ENCODE data around the gene TSSK2. TPM values are rescaled to one million over a fixed set of nuclear protein-coding genes. Genes with fewer than 3 reads are reported as not detected.

TSSK2 gene
- total RNA-seq, 1 experiment from 2014 or later, result not detected

GRCh38 chr22:19125474-19126308 is 5.4 kb upstream of the TSSK2 start:
- no peak overlapping the region for H3K4me3 ChIP-seq
- no peak overlapping the region for H3K27ac ChIP-seq
- DNase-seq, result no peak
- no peaks in the 10 kb centered on the region for H3K36me3 ChIP-seq
- peaks cover 3% of the 10 kb centered on the region; the same call in 1 of the 2 replicates for H3K4me1 ChIP-seq
- no peaks in the 10 kb centered on the region for H3K27me3 ChIP-seq
- no peaks in the 10 kb centered on the region for H3K9me3 ChIP-seq (replicated peaks)

DNA sequence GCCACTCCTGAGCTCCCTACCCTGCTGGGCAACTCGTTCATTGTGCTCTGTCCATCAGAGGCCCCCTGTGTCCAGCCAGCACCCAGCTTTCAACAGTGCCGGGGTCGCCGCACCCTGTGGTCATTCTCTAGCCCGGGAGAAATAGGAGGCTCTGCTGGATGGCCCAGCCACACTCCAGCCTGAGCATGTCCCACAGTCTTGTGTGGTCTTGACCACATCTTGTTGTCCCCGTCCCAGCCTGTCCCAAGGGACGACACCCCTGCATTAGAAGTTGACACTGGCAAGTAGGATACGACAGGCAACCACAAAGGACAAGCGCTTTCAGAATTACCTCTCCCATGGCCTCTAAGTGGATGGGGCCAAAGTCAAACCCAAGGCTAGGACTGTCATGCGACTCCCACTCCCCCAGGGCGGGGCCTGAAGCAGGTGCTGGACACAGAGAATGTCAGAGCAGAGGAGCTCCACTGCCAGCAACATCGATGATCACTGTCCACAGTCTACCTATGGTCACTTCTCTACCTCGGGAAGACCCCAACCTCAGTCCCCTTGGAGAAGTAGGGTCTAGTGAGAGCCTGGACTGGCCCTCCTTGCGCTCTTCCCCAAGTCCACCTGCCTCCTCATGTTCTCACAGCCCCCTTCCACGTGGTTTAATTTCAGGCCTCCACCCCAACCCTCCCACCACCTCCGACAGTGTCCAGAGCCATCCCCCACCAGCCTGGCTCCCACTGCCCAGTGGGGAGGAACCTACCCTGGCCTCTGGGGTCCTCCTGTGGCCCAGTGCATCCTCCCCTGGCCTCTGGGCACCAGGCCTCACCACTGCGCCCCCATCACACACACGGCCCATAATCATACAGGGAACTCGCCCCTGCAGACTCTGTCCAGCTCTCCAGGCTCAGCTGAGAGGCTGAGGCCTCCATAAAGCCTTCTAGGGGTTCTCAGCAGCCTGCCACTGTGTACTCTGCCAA is 4.5 kb upstream of the TSSK2 start:
- no peak for DNase-seq

DNA sequence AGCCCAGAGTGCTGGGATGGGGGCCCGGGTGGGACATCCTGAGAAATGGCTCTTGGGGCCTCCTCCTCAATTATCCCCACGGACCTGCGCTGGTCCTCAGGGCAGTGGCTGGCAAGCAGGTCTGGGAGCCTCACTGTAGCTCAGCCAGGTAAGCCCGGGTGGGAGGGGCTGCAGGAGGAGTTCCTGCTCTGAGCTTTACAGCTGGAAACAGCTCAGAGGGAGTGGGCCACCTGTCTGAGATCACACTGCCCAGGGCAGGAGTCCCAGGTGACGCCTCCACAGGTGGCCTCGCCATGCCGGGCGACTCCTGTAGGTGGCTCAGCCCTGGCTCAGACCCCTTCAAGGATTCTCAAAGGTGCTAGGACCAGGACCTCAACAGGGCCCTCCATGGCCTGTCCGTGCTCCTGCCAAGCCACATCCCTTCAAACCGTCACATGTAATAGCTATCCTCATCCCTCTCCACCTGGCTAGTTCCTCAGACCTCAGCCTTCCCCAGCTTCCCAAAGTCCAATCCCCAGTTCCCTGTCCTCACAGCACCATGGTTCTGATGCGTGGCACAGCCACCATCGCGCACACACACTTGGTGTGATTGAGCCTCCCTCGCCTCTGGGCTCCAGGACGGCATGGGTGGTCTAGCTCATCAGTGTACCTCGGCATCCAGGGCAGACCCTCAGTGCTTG is 3.6 kb upstream of the TSSK2 start:
- no peaks in the 10 kb centered on the region for H3K4me1 ChIP-seq
- DNase-seq, result no peak
- H3K36me3 ChIP-seq, result 0 out of 2 replicates have a peak, but pooled peaks cover 2% of the 10 kb centered on the region
- no peaks in the 10 kb centered on the region for H3K27me3 ChIP-seq
- no peaks in the 10 kb centered on the region for H3K9me3 ChIP-seq (replicated peaks)
- no peak overlapping the region for H3K4me3 ChIP-seq
- H3K27ac ChIP-seq, result no peak overlapping the region

More for the DNA sequence above, 4.5 kb upstream of the TSSK2 start:
- Histone ChIP-seq H3K27me3 (no peaks in the 10 kb centered on the region), H3K4me3 (no peak overlapping the region), H3K4me1 (no peaks in the 10 kb centered on the region), H3K27ac (no peak overlapping the region), H3K9me3 (replicated peaks) (no peaks in the 10 kb centered on the region), H3K36me3 (no peaks in the 10 kb centered on the region)

DNA sequence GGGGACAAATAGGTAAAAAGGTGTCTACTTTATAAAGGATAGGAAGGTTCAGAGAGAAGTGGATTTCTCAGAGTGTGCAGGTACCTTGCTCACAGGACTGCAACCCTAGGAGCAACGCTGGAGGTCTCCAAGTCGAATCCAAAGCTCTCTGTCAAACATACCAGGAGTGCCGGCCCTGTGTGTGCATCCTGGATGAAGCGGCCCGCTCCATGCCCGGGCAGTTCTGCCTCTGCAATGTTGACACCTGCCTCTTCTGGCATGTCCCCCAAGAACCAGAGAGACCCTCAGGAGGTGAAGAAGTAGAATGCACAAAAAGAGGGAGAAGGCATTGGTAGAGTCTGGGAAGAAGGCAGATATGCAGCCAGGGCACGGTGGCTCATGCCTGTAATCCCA is 3.1 kb upstream of the TSSK2 start:
- H3K4me3 ChIP-seq, result no peak overlapping the region
- 0 out of 2 replicates have a peak, but pooled peaks cover 2% of the 10 kb centered on the region for H3K36me3 ChIP-seq
- H3K9me3 ChIP-seq (replicated peaks), result no peaks in the 10 kb centered on the region
- H3K27me3 ChIP-seq, result no peaks in the 10 kb centered on the region
- no peaks in the 10 kb centered on the region for H3K4me1 ChIP-seq
- DNase-seq, result no peak
- no peak overlapping the region for H3K27ac ChIP-seq

GRCh38 chr22:19128946-19129727 is 2.0 kb upstream of the TSSK2 start:
- Histone ChIP-seq H3K4me3 (no peak overlapping the region), H3K9me3 (replicated peaks) (no peaks in the 10 kb centered on the region), H3K27ac (no peak overlapping the region), H3K27me3 (no peaks in the 10 kb centered on the region), H3K36me3 (peaks cover 10% of the 10 kb centered on the region; the same call in 1 of the 2 replicates), H3K4me1 (no peaks in the 10 kb centered on the region)
- DNase-seq, result no peak

- H3K9me3 ChIP-seq (replicated peaks), result no peaks in the 10 kb centered on the region
- H3K27me3 ChIP-seq, result no peaks in the 10 kb centered on the region
- H3K36me3 ChIP-seq, result peaks cover 11% of the 10 kb centered on the region; the same call in 1 of the 2 replicates
- H3K27ac ChIP-seq, result no peak overlapping the region
- no peak overlapping the region for H3K4me3 ChIP-seq
- no peak for DNase-seq
- H3K4me1 ChIP-seq, result no peaks in the 10 kb centered on the region
Measured at GRCh38 chr22:19129871-19130270, 1.2 kb upstream of the TSSK2 start.

DNA sequence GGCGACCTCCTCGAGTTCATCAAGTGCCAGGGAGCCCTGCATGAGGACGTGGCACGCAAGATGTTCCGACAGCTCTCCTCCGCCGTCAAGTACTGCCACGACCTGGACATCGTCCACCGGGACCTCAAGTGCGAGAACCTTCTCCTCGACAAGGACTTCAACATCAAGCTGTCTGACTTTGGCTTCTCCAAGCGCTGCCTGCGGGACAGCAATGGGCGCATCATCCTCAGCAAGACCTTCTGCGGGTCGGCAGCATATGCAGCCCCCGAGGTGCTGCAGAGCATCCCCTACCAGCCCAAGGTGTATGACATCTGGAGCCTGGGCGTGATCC is 542 bp downstream of the TSSK2 start:
- Histone ChIP-seq H3K4me3 (no peak overlapping the region), H3K36me3 (peaks cover 17% of the 10 kb centered on the region), H3K27me3 (no peaks in the 10 kb centered on the region), H3K27ac (no peak overlapping the region), H3K4me1 (no peaks in the 10 kb centered on the region), H3K9me3 (replicated peaks) (no peaks in the 10 kb centered on the region)
- DNase-seq, result no peak

DNA sequence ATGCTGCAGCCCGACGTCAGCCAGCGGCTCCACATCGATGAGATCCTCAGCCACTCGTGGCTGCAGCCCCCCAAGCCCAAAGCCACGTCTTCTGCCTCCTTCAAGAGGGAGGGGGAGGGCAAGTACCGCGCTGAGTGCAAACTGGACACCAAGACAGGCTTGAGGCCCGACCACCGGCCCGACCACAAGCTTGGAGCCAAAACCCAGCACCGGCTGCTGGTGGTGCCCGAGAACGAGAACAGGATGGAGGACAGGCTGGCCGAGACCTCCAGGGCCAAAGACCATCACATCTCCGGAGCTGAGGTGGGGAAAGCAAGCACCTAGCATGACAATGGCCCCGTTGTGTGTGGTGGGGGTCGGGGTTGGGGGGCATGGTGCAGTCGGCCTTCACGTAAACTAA is 1.0 kb downstream of the TSSK2 start:
- H3K36me3 ChIP-seq, result peaks cover 19% of the 10 kb centered on the region
- H3K4me3 ChIP-seq, result no peak overlapping the region
- DNase-seq, result no peak
- H3K4me1 ChIP-seq, result no peaks in the 10 kb centered on the region
- no peaks in the 10 kb centered on the region for H3K9me3 ChIP-seq (replicated peaks)
- no peak overlapping the region for H3K27ac ChIP-seq
- no peaks in the 10 kb centered on the region for H3K27me3 ChIP-seq

DNA sequence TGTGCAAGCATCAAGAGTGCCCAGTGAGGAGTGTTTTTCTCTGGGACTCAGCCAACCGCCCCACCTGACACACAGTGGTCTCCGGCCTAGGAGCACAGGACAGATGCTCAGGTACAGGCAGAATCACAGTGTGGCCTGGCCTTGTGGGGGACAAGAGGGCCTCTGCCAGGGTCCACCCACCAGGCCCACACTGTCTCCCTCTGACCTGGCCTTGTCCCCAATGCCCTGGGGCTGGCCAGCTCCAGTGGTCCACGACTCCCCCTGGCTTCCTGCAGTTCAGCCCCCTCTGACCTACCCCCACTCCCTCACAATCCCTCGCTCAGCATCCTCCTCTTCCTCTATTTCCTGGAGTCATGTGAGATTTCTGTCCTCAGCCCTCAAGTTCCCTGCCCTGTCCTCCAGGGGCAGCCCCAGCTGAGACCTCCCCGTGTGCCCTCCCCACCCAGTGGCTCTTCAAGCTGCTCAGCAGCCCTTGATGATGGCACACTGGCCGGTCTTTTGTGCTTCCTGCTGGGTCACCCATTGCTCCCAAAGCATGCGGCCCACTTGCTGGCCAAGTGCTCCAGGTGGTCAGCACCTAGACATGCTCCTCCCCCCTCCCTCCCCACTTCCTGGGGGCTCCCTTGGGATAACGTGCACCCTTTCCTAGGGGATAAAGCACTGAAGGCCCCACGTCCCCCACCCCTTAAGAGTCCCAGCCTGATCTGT is 1.7 kb downstream of the TSSK2 start:
- DNase-seq, result no peak
- no peaks in the 10 kb centered on the region for H3K27me3 ChIP-seq
- peaks cover 26% of the 10 kb centered on the region for H3K36me3 ChIP-seq
- H3K4me3 ChIP-seq, result no peak overlapping the region
- H3K9me3 ChIP-seq (replicated peaks), result no peaks in the 10 kb centered on the region
- no peak overlapping the region for H3K27ac ChIP-seq
- no peaks in the 10 kb centered on the region for H3K4me1 ChIP-seq

DNA sequence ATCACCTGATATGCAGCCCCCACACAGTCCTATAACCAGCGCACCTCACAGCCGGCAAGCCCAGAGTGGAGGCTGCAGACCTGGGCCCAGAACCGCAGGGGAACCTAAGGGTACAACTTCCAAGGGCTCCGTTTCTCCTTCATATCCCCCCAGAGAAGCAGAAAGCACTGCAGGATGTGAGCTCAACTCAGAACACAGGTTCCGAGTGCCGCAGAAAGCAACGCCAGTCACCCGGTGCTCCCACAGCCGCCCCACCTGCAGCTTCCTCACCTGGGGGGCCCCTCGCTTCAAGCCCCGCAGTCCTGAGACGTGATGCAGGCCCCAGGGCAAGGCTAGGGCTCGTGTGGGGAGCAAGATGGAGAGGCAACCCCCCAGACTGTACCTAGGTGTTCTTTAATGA is 2.5 kb downstream of the TSSK2 start:
- Histone ChIP-seq H3K27me3 (no peaks in the 10 kb centered on the region), H3K27ac (no peak overlapping the region), H3K36me3 (peaks cover 26% of the 10 kb centered on the region)

DNA sequence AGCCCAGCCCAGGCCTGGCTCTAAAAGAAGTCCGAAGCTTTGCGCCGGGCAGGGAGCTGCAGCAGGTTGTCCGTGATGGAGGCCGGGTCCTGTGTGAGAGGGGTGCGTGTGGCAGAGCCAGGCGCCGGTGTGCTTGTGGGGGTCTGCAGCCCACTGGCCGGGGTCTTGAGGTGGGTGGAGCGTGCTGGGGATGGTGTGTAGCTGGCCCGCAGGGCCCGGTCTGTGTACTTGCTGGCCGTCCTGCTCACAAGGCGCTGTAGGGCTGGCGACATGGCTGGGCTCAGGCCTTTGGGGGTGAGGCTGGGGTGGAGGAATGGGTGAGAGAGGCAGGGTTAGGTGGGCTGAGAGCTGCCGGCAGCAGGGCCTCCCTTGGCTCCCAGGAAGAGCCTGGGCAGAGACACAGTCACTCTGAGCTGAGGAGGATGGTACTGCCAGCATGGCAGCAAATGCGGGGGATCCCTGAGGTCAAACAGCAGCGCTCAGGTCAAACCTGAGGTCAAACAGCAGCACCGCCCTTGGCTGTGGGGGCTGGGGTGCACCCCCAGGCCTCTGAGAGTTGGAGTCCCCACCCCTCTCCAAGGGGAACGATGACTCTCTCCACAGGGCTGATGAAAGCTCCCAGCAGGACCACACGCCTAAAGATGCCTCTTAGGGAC is 3.2 kb downstream of the TSSK2 start:
- no peak for DNase-seq
- Histone ChIP-seq H3K36me3 (peaks cover 32% of the 10 kb centered on the region), H3K27me3 (no peaks in the 10 kb centered on the region), H3K4me1 (no peaks in the 10 kb centered on the region), H3K4me3 (no peak overlapping the region), H3K9me3 (replicated peaks) (no peaks in the 10 kb centered on the region), H3K27ac (no peak overlapping the region)

More for the DNA sequence above, 2.5 kb downstream of the TSSK2 start:
- Histone ChIP-seq H3K4me3 (no peak overlapping the region), H3K4me1 (no peaks in the 10 kb centered on the region), H3K9me3 (replicated peaks) (no peaks in the 10 kb centered on the region)
- no peak for DNase-seq

- no peaks in the 10 kb centered on the region for H3K9me3 ChIP-seq (replicated peaks)
- peaks cover 32% of the 10 kb centered on the region for H3K36me3 ChIP-seq
- H3K4me3 ChIP-seq, result no peak overlapping the region
- H3K4me1 ChIP-seq, result no peaks in the 10 kb centered on the region
- H3K27ac ChIP-seq, result no peak overlapping the region
- DNase-seq, result no peak
- H3K27me3 ChIP-seq, result no peaks in the 10 kb centered on the region
Measured at GRCh38 chr22:19134874-19135273, 3.8 kb downstream of the TSSK2 start.

DNA sequence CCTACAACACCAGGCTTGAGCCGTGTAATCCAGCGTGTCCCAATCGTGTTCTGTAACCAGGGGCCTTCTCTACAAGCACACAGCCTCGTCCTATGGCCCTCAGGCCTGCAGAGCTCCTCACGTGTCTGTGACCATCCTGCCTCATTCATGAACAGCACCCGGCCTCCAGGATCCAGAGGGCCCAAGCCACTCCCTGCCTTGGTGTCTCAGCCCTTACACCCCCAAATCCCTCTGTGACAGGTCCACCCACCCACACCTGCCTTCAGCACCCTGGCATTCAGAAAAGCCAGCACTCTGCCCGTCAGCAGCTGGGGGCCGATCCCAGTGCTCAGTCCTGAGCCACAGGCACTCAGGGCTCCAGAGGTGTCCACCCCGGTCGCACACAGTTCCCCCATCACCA is 5.8 kb downstream of the TSSK2 start:
- H3K27ac ChIP-seq, result no peak overlapping the region
- H3K27me3 ChIP-seq, result no peaks in the 10 kb centered on the region
- H3K4me1 ChIP-seq, result no peaks in the 10 kb centered on the region
- no peaks in the 10 kb centered on the region for H3K9me3 ChIP-seq (replicated peaks)
- no peak overlapping the region for H3K4me3 ChIP-seq
- no peak for DNase-seq
- H3K36me3 ChIP-seq, result peaks cover 30% of the 10 kb centered on the region

Measured in SJCRH30 (cell line).